ENCODE data around the gene IPO9.

Gene IPO9

DNA sequence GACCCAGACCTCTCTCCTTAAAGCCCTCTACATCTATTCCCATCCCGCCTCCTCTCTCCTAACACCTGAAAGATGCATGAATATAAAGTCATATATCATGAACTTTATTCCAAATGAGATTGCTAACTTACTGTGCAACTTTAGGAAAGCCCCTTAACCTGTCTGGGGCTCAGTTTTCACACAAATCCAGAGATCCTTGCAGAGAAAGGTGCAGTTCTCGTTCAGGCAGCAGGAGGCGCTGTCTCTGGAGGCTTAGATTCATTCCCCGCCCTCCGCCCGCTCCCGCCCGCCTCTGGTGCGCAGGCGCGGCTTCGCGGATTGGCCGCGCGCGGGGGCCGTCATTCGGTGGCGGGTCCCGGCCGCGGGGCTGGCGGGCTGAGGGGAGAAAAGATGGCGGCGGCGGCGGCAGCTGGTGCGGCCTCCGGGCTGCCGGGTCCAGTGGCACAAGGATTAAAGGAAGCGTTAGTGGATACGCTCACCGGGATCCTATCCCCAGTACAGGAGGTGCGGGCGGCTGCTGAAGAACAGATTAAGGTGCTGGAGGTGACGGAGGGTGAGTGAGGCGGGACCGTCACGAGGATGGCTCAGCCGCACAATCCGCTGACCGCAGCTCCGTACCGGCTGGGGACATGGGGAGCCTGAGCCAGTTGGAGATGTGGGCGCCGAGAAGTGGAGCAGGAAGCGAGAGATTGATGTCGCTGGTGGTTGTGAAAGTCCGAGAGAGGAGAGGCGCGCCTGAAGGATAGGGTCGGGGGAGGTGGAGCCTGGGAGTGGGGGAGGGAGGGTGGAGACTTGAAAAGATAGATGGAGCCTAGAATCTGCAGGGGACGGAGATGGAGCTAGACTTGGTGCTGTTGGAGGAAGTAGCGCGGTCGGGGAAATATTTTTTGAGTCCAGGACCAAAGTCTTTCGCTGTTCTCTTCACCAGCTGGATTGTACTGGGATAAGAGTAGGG, at the start of gene IPO9:
Gene IPO9, plus strand, starts transcription at position 338 of the 955 bp plus-strand sequence. Its CDS starts 53 bp downstream, at position 391.
- peak; percentile 78 for FAIRE-seq
- DNase-seq (ENCODE audit: extremely low spot score, insufficient read length, low read depth) = peak; percentile 97

DNA sequence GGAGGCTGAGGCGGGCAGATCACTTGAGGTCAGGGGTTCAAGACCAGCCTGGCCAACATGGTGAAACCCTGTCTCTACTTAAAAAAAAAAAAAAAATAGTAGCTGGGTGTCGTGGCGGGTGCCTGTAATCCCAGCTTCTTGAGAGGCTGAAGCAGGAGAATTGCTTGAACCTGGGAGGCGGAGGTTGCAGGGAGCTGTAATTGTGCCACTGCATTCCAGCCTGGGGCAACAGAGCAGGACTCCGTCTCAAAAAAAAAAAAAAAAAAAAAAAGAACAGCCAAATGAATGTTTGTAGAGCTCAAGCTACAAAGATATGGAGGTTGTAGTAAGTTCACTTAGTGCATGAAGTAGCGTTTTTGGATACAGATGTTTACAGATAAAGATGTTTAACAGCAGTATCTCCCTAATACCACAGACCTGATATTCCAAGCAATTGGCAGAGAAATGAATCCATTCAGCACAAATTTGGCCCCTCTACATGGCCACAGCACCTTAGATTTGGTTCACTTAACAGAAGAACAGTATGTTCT, 49.5 kb upstream of the IPO9 start:
- no peak for DNase-seq (ENCODE audit: extremely low spot score, insufficient read length, low read depth)
- no peak for FAIRE-seq

DNA sequence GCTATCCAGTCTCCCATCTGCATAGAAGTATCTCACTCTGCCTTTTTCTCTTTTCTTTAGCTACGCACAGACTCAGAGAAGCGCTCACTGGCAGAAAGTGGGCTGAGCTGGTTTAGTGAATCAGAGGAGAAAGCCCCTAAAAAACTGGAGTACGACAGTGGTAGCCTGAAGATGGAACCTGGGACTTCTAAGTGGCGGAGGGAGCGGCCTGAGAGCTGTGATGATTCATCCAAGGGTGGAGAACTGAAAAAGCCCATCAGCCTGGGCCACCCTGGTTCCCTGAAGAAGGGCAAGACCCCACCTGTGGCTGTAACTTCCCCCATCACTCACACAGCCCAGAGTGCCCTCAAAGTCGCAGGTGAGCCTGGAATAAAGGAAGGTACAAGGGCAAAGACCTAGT, 48.0 kb upstream of the IPO9 start:
- FAIRE-seq = no peak
- no peak for DNase-seq (ENCODE audit: extremely low spot score, insufficient read length, low read depth)

- DNase-seq (ENCODE audit: extremely low spot score, insufficient read length, low read depth) (no peak), FAIRE-seq (no peak)
Observed at GRCh38 chr1:201781437-201781836, 47.5 kb upstream of the IPO9 start.

DNA sequence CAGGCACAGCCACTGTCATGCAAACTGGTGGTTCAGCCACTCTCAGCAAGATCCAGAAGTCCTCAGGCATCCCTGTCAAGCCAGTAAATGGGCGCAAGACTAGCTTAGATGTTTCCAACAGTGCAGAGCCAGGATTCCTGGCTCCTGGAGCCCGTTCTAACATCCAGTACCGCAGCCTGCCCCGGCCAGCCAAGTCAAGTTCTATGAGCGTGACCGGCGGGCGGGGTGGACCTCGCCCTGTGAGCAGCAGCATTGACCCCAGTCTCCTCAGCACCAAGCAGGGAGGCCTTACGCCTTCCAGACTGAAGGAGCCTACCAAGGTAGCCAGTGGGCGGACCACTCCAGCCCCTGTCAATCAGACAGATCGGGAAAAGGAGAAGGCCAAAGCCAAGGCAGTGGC, 46.6 kb upstream of the IPO9 start:
- FAIRE-seq = no peak

DNA sequence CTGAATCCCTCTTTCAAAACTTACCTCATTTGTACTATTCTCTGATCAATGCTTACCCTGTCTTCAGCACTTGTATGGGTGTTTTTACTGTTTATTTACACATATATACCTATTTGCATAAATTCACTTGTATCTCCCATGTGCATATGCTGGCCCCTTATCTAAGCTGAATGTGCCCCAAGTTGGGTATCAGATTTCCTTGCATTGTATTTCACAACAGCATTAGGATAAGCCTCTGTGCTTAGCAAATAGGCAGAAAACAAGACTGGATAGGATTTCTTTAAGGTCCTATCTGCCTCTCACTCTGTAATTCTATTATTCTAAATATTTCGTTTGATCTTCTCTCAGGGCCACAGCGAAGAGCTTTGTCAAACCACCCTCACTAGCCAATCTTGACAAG, 45.9 kb upstream of the IPO9 start:
- FAIRE-seq = no peak
- no peak for DNase-seq (ENCODE audit: extremely low spot score, insufficient read length, low read depth)

More for the DNA sequence above, 46.6 kb upstream of the IPO9 start:
- no peak for DNase-seq (ENCODE audit: extremely low spot score, insufficient read length, low read depth)

- FAIRE-seq (no peak), DNase-seq (ENCODE audit: extremely low spot score, insufficient read length, low read depth) (no peak)
Observed at GRCh38 chr1:201783572-201783971, 45.4 kb upstream of the IPO9 start.

DNA sequence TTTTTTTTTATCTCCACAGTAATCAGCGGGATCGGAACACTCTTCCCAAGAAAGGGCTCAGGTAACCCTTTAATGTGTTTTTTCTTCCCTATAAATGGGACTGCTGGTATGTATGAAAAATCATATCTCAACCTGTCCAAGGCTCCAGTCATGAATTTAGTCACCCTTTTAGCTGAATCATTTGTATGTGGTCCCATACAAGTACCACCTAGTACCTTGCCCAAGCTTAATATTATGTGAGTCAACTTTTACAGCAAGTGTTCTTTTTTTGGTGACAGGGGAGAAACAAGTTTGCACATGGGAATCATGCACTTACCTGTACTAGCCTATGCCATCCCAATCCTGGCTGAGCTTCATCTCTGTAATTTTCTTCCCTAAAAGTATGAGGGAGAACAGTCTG, 43.7 kb upstream of the IPO9 start:
- DNase-seq (ENCODE audit: extremely low spot score, insufficient read length, low read depth) (no peak), FAIRE-seq (no peak)

GRCh38 chr1:201786824-201787223, 42.1 kb upstream of the IPO9 start:
- DNase-seq (ENCODE audit: extremely low spot score, insufficient read length, low read depth) (no peak), FAIRE-seq (no peak)

- FAIRE-seq (no peak), DNase-seq (ENCODE audit: extremely low spot score, insufficient read length, low read depth) (no peak)
Observed at GRCh38 chr1:201788296-201788695, 40.7 kb upstream of the IPO9 start.

- FAIRE-seq (no peak), DNase-seq (ENCODE audit: extremely low spot score, insufficient read length, low read depth) (no peak)
Observed at GRCh38 chr1:201789245-201789644, 39.7 kb upstream of the IPO9 start.

DNA sequence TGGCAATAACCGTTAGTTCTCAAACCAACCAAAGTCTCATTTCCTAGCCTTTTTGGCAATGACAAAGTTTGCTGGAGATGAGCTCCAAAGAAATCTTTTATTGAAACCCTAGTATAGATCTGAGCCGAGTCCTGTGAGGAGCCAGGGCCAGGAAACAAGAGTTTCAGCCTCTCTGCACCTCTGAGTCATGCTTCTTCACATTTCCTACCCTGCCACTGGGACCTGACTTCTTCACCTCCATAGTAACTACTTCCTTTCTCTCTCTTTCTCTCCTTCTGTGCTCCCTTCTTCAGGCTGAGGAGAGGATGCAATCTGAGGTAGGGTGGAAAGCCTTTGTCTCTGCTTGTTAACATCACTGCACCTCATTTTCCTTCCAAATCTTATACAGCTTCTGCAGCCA, 38.7 kb upstream of the IPO9 start:
- FAIRE-seq (no peak), DNase-seq (ENCODE audit: extremely low spot score, insufficient read length, low read depth) (no peak)

- FAIRE-seq = no peak
- DNase-seq (ENCODE audit: extremely low spot score, insufficient read length, low read depth) = no peak
Observed at GRCh38 chr1:201791051-201791778, 37.7 kb upstream of the IPO9 start.

GRCh38 chr1:201791779-201792173, 37.2 kb upstream of the IPO9 start:
- DNase-seq (ENCODE audit: extremely low spot score, insufficient read length, low read depth) = no peak
- no peak for FAIRE-seq

GRCh38 chr1:201792534-201793305, 36.2 kb upstream of the IPO9 start:
- peak; percentile 72 for FAIRE-seq
- DNase-seq (ENCODE audit: extremely low spot score, insufficient read length, low read depth) = peak; percentile 56

- no peak for FAIRE-seq
- DNase-seq (ENCODE audit: extremely low spot score, insufficient read length, low read depth) = no peak
Observed at GRCh38 chr1:201793306-201793925, 35.5 kb upstream of the IPO9 start.

DNA sequence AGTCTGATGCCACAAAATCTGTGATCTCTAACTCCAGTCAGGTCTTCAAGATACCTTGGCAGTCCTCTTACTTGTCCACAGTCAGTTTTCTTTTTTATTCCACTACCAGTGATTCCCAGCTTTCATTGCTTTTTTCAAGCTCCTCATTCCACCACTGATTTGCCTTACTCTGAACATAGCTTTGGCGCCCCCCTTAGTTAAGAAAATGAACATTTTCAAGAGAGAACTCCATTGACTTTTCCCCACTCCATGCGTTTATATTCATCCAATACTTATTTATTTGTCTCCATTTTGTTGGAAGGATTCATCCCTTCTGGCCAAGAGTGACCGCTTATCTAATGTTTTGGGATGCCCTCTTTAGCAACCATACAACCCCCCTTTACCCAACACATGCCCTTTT, 33.9 kb upstream of the IPO9 start:
- no peak for DNase-seq (ENCODE audit: extremely low spot score, insufficient read length, low read depth)

GRCh38 chr1:201800246-201800645, 28.7 kb upstream of the IPO9 start:
- no peak for DNase-seq (ENCODE audit: extremely low spot score, insufficient read length, low read depth)

More for the DNA sequence above, 33.9 kb upstream of the IPO9 start:
- FAIRE-seq = no peak

DNA sequence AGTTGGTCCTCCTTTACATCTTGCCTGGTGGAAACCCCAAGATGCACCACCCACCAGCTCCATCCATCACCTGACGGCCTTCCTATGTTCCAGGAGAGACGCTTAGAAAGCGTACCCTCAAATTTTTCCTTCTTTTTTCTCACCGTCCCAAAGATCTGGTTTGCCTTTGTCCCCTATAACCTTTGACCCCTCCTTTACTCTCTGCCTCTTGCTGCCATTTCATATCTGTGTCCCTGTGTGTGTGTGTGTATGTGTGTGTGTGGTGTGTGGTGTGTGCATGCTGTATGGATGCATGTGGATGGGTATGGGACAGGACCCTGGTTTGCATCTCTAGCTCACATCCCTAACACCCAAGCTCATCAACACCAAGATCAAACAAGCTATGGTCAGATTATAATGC, 22.2 kb upstream of the IPO9 start:
- DNase-seq (ENCODE audit: extremely low spot score, insufficient read length, low read depth) (no peak), FAIRE-seq (no peak)

More at GRCh38 chr1:201800246-201800645, 28.7 kb upstream of the IPO9 start:
- FAIRE-seq = no peak
